GM12891 (cell line): ENCODE measurements around the gene ESRRB.

Experiments used
- PAX5 ChIP-seq: IDR thresholded peaks from 2 replicates; pipeline ENCODE4 v1.6.1; 2011; ENCODE audit warnings: low read length, moderate library complexity, mild to moderate bottlenecking; ENCODE audit not compliant: insufficient read depth, severe bottlenecking
- POLR2A ChIP-seq: IDR thresholded peaks from 2 replicates; pipeline ENCODE4 v1.6.1; 2011; ENCODE audit warnings: low read depth, low read length, control low read depth
- POLR2AphosphoS5 ChIP-seq: IDR thresholded peaks from 2 replicates; pipeline ENCODE4 v1.6.1; 2011; ENCODE audit warnings: low read depth, low read length, control low read depth
- SPI1 ChIP-seq: IDR thresholded peaks from 2 replicates; pipeline ENCODE4 v1.6.1; 2011; ENCODE audit warnings: low read depth, low read length, control low read depth
- TAF1 ChIP-seq: IDR thresholded peaks from 2 replicates; pipeline ENCODE4 v1.6.1; 2011; ENCODE audit warnings: low read depth, low read length, control low read depth

DNA sequence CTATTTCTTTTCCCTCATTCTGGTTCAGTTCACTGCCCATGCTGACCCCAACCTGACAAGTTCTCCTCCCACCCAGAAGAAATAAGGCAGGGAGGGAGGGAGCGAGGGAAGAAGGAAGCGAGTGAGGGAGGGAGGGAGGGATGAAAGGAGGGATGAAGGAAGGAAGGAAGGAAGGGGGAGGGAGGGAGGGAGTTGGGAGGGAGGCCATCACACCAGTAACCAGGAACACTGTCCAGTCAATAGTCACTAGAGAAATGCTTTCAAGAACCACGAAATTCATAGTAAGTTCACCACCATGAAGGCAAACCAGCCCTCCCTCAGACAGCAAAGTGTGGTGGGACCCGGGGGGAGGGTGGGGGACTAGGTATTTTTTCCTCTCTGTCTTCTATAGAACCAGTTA lies 142.4 kb downstream of the ESRRB start:
- TF ChIP-seq POLR2A (no peak), POLR2AphosphoS5 (no peak), TAF1 (no peak), PAX5 (no peak), SPI1 (no peak)
